HCT116 (cell line): ENCODE measurements around the gene MYL5.

ENCODE experiments used
- JUND ChIP-seq: IDR thresholded peaks from 2 replicates; pipeline ENCODE4 v1.6.1; 2012
- POLR2A ChIP-seq: IDR thresholded peaks from 2 replicates; pipeline ENCODE4 v1.7.0; 2011; ENCODE audit warnings: borderline replicate concordance; ENCODE audit not compliant: insufficient read depth, insufficient read length; ENCODE audit errors: extremely low read depth
- POLR2AphosphoS5 ChIP-seq: IDR thresholded peaks from 2 replicates; pipeline ENCODE4 v1.6.1; 2011; ENCODE audit warnings: mild to moderate bottlenecking, low read depth, low read length, moderate library complexity
- TF ChIP-seq, protein P1 (sequence below), 3 experiments: fragments of 200-600 bp in 1 of 3; sonication (generic) in 1 of 3; IDR thresholded peaks in 2 of 3; conservative IDR thresholded peaks in 1 of 3; 2 replicates each; pipeline ENCODE4 v1.5.1; 2012 to 2017; ENCODE audit warnings: low read depth in 2 of 3, low read length in 2 of 3, antibody characterized with exemption in 1 of 3, borderline replicate concordance in 1 of 3, control low read depth in 1 of 3, mild to moderate bottlenecking in 1 of 3, mixed read lengths in 1 of 3, mixed run types in 1 of 3, moderate library complexity in 1 of 3; ENCODE audit not compliant: insufficient read depth in 1 of 3

DNA sequence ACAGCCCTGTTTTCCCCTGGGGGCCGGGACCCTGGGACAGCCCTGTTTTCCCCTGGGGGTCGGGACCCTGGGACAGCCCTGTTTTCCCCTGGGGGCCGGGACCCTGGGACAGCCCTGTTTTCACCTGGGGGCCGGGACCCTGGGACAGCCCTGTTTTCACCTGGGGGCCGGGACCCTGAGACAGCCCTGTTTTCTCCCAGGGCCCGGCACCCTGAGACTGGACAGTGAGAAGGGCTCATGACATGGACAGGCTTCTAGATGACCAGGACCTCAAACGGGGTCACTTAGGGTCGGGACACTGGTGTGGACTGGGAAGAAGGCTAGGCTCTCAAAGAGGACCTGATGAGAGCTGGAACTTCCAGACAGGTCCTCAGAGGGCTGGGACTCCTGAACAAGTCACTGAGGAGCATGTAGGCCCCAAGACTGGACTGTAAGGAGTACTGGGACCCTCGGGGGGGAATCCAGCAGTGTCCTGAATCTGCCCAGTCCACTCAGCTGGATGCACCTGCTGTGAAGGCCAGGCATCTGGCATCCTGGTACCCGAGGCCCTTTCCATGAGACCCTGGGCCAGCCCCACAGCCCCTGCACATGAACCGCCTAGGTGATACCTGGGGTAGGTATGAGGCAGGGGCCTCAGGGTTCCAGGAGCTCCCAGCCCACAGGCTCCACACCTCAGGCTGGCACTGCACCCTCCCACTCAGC, 33.7 kb downstream of the MYL5 start:
- no peak for TF ChIP-seq POLR2A
- TF ChIP-seq, protein P1, sequence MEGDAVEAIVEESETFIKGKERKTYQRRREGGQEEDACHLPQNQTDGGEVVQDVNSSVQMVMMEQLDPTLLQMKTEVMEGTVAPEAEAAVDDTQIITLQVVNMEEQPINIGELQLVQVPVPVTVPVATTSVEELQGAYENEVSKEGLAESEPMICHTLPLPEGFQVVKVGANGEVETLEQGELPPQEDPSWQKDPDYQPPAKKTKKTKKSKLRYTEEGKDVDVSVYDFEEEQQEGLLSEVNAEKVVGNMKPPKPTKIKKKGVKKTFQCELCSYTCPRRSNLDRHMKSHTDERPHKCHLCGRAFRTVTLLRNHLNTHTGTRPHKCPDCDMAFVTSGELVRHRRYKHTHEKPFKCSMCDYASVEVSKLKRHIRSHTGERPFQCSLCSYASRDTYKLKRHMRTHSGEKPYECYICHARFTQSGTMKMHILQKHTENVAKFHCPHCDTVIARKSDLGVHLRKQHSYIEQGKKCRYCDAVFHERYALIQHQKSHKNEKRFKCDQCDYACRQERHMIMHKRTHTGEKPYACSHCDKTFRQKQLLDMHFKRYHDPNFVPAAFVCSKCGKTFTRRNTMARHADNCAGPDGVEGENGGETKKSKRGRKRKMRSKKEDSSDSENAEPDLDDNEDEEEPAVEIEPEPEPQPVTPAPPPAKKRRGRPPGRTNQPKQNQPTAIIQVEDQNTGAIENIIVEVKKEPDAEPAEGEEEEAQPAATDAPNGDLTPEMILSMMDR (IDR thresholded peaks at IDR 0.05 in 2 of 3, conservative IDR thresholded peaks at IDR 0.05 in 1 of 3; ENCODE audit: borderline replicate concordance in 1 of 3, insufficient read depth in 1 of 3, low read depth in 2 of 3, low read length in 2 of 3): no peak
- TF ChIP-seq POLR2AphosphoS5: no peak
- TF ChIP-seq JUND: no peak
